ENCODE results near the gene ASXL2. TPM values are rescaled to one million over a fixed set of nuclear protein-coding genes. Genes with fewer than 3 reads are reported as not detected.
A peak's percentile ranks its signal among the peaks of the same experiment; 100 is the strongest.

Gene ASXL2
- total RNA-seq, 1 donor from 2014 or later: 80.7 TPM

DNA sequence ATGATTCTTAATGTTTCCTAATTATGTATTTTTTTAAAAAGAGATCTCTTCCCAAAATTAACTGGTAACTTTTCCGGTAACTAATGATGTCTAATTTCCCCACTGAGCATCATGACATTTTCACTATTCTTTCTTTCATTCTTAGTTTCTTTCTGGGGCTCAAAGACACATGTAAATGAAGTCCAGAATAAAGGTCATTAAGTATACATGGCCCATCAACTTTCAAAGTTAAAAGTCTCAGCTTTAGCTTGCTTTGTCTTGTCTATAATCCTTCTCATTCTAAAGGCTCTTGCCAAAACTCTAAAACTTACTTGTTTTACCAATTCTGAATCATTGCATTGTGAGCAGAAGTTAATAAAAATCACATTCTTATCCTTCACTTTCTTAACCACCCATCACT lies 53.6 kb downstream of the ASXL2 start:
- H3K4me1 Mint-ChIP-seq (ENCODE audit: low read depth): peaks cover 57% of the 10 kb centered on the region
- H3K27me3 Mint-ChIP-seq (ENCODE audit: low read depth): no peaks in the 10 kb centered on the region
- intact Hi-C loops (cut with micrococcal nuclease): loop anchor here (1.0 to 2.0 kb wide), 2 partner anchors 7 to 30 kb away; no protein-coding TSS in a partner anchor
- H3K9me3 Mint-ChIP-seq: peaks cover 5% of the 10 kb centered on the region
- H3K4me3 Mint-ChIP-seq (ENCODE audit: low read depth): peak overlapping the region; percentile 72
- H3K27ac Mint-ChIP-seq: peak overlapping the region; percentile 78
- peaks cover 46% of the 10 kb centered on the region for H3K36me3 Mint-ChIP-seq (ENCODE audit: low read depth)
- DNase-seq (ENCODE audit: low spot score): no peak

DNA sequence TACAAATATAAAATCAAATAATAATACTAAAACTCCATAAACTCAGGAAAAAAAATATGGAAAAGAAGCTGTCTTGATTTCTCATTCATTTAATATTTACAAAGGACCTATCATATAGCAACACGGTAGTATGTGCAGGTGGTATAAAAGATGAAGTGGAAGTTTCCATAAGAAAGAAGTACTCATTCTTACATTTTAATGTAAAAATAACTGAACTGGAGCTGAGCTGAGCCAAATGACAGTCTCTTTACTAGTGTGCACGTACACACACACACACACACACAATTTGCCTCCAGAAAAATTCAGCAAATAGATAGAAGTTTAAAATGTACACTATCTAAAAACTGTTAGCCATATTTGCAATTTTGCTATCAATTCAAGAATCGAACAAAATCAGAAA lies 54.1 kb downstream of the ASXL2 start:
- H3K4me1 Mint-ChIP-seq (ENCODE audit: low read depth): peaks cover 56% of the 10 kb centered on the region
- intact Hi-C loops (cut with micrococcal nuclease): loop anchor here (2.0 kb wide), 1 partner anchor 29 kb away; no protein-coding TSS in a partner anchor

DNA sequence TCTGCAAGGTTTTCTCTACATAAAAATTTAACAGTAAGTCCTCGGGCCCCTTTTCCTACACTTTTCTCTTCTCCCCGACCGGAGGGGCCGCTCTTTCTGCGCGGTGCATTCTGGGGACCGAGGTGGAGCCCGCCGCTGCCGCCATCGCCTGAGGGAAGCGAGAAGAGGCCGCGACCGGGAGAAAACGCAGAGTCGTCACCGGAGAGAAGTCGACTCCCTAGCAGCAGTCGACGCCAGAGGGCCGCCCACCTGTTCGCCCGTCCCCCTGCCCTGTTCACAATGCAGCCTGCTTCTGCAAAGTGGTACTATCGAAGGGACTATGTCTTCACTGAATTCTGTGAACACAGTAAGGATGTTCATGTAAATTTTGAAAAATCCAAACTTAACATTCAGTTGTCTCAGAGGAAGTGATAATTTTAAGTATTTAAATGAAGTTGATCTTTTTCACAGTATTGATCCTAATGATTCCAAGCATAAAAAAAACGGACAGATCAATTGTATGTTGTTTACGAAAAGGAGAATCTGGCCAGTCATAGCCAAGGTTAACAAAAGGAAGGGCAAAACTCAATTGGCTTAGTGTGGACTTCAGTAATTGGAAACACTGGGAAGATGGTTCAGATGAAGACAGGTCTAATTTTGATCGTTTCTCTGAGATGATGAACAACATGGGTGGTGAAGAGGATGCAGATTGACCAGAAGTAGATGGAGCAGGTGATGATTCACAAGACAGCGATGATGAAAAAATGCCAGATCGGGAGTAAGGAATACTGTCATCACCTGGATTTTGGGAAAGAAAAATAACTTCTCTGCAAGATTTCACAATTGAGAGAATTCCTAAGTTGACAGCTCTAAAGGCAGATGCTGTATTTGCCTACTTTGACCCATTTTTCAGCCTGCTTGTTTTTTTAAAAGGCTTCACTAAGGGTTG lies 55.8 kb downstream of the ASXL2 start:
- no peaks in the 10 kb centered on the region for H3K27me3 Mint-ChIP-seq (ENCODE audit: low read depth)
- peaks cover 43% of the 10 kb centered on the region for H3K36me3 Mint-ChIP-seq (ENCODE audit: low read depth)
- DNase-seq (ENCODE audit: low spot score): peak; percentile 49
- peaks cover 56% of the 10 kb centered on the region for H3K4me1 Mint-ChIP-seq (ENCODE audit: low read depth)
- H3K4me3 Mint-ChIP-seq (ENCODE audit: low read depth): peak overlapping the region; percentile 74
- intact Hi-C loops (cut with micrococcal nuclease): no loop called here
- peaks cover 5% of the 10 kb centered on the region for H3K9me3 Mint-ChIP-seq
- peak overlapping the region; percentile 33 for H3K27ac Mint-ChIP-seq

More for the DNA sequence above, 54.1 kb downstream of the ASXL2 start:
- no peaks in the 10 kb centered on the region for H3K27me3 Mint-ChIP-seq (ENCODE audit: low read depth)
- DNase-seq (ENCODE audit: low spot score): no peak
- H3K4me3 Mint-ChIP-seq (ENCODE audit: low read depth): peak overlapping the region; percentile 72
- peaks cover 46% of the 10 kb centered on the region for H3K36me3 Mint-ChIP-seq (ENCODE audit: low read depth)
- H3K9me3 Mint-ChIP-seq: peaks cover 5% of the 10 kb centered on the region
- H3K27ac Mint-ChIP-seq: peak overlapping the region; percentile 78

DNA sequence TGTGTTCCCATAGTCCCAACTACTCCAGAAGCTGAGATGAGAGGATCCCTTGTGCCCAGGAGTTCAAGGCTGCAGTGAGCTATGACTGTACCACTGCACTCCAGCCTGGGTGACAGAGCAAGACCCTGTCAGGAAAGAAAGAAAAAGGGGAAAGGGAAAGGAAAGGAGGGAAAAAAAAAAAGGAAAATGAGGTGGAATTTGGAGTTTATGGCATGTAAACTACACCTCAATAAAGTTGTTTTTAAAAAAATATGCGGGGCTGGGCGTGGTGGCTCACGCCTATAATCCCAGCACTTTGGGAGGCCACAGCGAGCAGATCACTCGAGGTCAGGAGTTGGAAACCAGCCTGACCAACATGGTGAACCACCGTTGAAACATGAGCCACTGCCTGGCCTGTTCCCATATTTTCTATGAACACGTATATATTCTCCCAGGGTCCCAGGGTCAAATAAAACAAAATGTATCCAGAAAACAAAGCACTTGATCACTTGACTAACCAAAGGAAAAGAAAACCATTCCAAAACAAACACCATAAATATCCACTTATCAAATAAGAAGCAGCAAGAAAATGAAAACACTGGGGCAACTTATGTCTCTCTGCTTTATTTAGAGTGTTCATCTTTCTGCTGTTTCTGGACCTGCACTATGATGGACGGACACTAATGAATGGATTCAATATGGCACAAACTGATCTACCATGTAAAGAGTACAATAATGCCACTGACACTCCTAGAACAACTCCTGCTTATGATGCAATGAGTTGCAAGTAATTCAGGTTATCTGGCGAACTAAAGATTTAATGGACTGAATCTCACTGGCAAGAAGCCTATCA lies 56.8 kb downstream of the ASXL2 start:
- H3K27ac Mint-ChIP-seq: peak overlapping the region; percentile 33
- peaks cover 63% of the 10 kb centered on the region for H3K4me1 Mint-ChIP-seq (ENCODE audit: low read depth)

DNA sequence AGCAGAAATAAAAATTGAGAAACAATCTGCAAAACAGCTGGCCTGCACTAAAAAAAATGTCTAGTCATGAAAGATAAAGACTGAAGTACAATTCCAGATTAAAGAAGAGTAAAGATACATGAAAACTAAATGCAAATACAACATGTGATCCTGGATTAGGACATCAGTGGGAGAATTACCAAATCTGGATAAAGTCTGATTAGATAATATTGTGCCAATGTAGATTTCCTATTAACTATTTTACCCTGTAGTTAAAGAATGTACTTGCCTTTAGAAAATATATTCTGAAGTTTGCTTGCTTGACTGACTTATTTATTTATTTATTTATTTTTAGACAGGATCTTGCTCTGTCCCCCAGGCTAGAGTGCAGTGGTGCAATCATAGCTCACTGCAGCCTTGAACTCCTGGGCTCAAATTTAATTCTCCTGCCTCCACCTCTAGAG lies 58.7 kb downstream of the ASXL2 start:
- intact Hi-C loops (cut with micrococcal nuclease): no loop called here
- H3K4me3 Mint-ChIP-seq (ENCODE audit: low read depth): no peak overlapping the region
- peaks cover 59% of the 10 kb centered on the region for H3K4me1 Mint-ChIP-seq (ENCODE audit: low read depth)
- H3K27ac Mint-ChIP-seq: no peak overlapping the region
- no peaks in the 10 kb centered on the region for H3K27me3 Mint-ChIP-seq (ENCODE audit: low read depth)
- H3K9me3 Mint-ChIP-seq: no peaks in the 10 kb centered on the region
- no peak for DNase-seq (ENCODE audit: low spot score)
- peaks cover 48% of the 10 kb centered on the region for H3K36me3 Mint-ChIP-seq (ENCODE audit: low read depth)

More for the DNA sequence above, 56.8 kb downstream of the ASXL2 start:
- Mint-ChIP-seq H3K4me3 (ENCODE audit: low read depth) (peak overlapping the region; percentile 74), H3K27me3 (ENCODE audit: low read depth) (no peaks in the 10 kb centered on the region), H3K9me3 (peaks cover 3% of the 10 kb centered on the region), H3K36me3 (ENCODE audit: low read depth) (peaks cover 44% of the 10 kb centered on the region)
- DNase-seq (ENCODE audit: low spot score): no peak
- intact Hi-C loops (cut with micrococcal nuclease): no loop called here

DNA sequence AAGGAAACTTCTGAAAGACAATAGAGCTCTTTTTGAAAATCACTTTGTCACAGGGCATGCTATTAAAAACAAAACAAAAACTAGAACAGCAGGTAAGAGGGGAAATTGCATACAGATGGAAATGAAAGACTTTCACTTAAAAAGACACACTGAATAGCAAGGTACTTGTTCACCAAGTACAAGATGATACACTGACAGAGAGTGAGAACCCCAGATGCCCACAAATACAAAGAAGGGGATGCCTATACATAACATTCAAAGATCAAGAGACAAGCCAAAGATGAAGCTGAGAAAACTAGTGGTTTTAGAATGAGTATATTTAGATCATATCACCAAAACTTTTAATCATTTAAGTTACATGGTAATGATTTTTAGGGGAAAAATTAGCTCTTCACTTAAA lies 60.7 kb downstream of the ASXL2 start:
- intact Hi-C loops (cut with micrococcal nuclease): loop anchor here (1.0 kb wide), 5 partner anchors 8 to 35 kb away; no protein-coding TSS in a partner anchor
- DNase-seq (ENCODE audit: low spot score): no peak
- H3K4me1 Mint-ChIP-seq (ENCODE audit: low read depth): peaks cover 57% of the 10 kb centered on the region
- no peaks in the 10 kb centered on the region for H3K9me3 Mint-ChIP-seq
- no peak overlapping the region for H3K4me3 Mint-ChIP-seq (ENCODE audit: low read depth)
- peaks cover 41% of the 10 kb centered on the region for H3K36me3 Mint-ChIP-seq (ENCODE audit: low read depth)
- peak overlapping the region; percentile 82 for H3K27ac Mint-ChIP-seq
- H3K27me3 Mint-ChIP-seq (ENCODE audit: low read depth): no peaks in the 10 kb centered on the region

DNA sequence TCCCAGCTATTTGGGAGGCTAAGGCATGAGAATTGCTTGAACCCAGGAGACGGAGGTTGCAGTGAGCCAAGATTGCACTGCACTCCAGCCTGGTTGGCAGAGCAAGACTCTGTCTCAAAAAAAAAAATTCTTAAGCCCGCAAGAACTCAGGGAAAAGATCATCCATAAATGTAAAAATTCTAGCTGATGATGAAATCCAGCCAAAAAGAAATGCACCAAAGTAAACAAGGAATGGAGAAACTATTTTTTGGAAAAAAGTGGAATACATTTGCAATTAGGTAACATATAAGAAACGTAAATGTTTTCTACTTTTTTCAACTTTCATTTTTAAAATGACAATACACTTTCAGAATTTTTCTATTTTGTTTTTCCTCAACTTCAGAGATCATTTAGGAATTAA lies 61.3 kb downstream of the ASXL2 start:
- H3K36me3 Mint-ChIP-seq (ENCODE audit: low read depth): peaks cover 37% of the 10 kb centered on the region
- intact Hi-C loops (cut with micrococcal nuclease): loop anchor here (1.0 kb wide), 5 partner anchors 8 to 35 kb away; no protein-coding TSS in a partner anchor
- H3K4me1 Mint-ChIP-seq (ENCODE audit: low read depth): peaks cover 54% of the 10 kb centered on the region
- H3K27me3 Mint-ChIP-seq (ENCODE audit: low read depth): no peaks in the 10 kb centered on the region
- no peaks in the 10 kb centered on the region for H3K9me3 Mint-ChIP-seq
- peak overlapping the region; percentile 10 for H3K4me3 Mint-ChIP-seq (ENCODE audit: low read depth)
- peak overlapping the region; percentile 82 for H3K27ac Mint-ChIP-seq
- no peak for DNase-seq (ENCODE audit: low spot score)

DNA sequence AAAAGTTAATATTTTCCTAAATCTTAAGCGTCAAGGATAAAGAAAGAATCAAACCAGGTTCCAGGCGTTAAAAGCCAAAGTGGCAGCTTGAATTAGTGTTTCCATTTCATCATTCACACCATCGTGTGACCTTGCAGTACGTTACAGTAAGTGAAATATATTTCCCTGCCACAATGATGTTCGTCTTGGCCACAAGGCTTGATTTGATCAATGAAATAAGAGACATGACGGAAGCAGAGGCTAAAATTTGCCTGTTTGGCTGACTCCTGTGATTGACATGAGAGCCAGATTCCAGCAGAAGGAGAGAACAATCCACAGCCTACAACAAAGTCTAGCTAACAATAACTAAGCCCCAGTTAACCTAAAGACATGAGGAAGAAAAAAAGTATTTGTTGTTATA lies 62.0 kb downstream of the ASXL2 start:
- no peak for DNase-seq (ENCODE audit: low spot score)
- H3K4me3 Mint-ChIP-seq (ENCODE audit: low read depth): peak overlapping the region; percentile 31
- H3K4me1 Mint-ChIP-seq (ENCODE audit: low read depth): peaks cover 49% of the 10 kb centered on the region
- no peaks in the 10 kb centered on the region for H3K27me3 Mint-ChIP-seq (ENCODE audit: low read depth)
- H3K27ac Mint-ChIP-seq: peak overlapping the region; percentile 82
- intact Hi-C loops (cut with micrococcal nuclease): no loop called here
- peaks cover 32% of the 10 kb centered on the region for H3K36me3 Mint-ChIP-seq (ENCODE audit: low read depth)
- H3K9me3 Mint-ChIP-seq: no peaks in the 10 kb centered on the region

DNA sequence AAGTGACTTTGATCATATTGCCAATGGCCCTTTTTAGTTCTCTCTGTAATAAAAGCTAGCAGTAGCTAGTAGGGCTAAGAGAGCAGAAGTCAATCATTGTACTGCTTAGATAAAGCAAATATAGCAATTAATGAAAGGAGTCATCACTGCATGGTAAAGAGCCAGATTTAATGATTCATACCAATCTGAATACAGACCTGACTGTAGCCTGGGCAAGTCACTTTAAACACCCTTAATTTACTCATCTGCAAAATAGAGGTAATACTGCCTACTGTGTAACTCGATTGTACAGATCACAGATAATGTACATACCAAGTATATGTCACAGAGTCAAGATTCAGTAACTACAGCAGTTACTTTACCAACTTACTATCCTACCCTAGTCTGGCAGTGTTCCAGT lies 63.6 kb downstream of the ASXL2 start:
- Mint-ChIP-seq H3K9me3 (no peaks in the 10 kb centered on the region), H3K36me3 (ENCODE audit: low read depth) (peaks cover 42% of the 10 kb centered on the region), H3K27me3 (ENCODE audit: low read depth) (no peaks in the 10 kb centered on the region), H3K4me3 (ENCODE audit: low read depth) (no peak overlapping the region), H3K27ac (no peak overlapping the region), H3K4me1 (ENCODE audit: low read depth) (peaks cover 56% of the 10 kb centered on the region)
- no peak for DNase-seq (ENCODE audit: low spot score)
- intact Hi-C loops (cut with micrococcal nuclease): no loop called here

DNA sequence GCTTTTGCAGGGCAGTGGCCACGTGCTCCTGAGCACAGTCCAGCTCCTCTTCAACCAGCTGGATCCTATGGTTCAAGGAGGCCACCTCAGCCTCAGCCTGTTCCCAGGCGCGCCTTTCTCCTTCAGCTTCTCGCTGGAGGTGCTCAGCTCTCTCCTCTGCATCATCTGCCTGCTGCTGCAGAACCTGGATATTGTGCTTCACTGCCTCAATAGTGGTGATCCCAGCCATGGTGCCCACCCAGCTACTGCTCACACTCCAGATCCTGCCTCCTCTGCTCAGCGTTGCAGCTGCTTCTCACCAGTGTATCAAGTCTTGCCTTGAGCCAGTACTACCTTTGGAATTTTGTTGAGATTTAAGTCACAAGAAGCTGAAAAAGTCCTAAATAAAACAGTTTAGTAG lies 67.9 kb downstream of the ASXL2 start:
- Mint-ChIP-seq H3K4me1 (ENCODE audit: low read depth) (peaks cover 55% of the 10 kb centered on the region), H3K36me3 (ENCODE audit: low read depth) (peaks cover 43% of the 10 kb centered on the region), H3K27me3 (ENCODE audit: low read depth) (no peaks in the 10 kb centered on the region), H3K4me3 (ENCODE audit: low read depth) (no peak overlapping the region), H3K9me3 (no peaks in the 10 kb centered on the region), H3K27ac (no peak overlapping the region)
- DNase-seq (ENCODE audit: low spot score): no peak
- intact Hi-C loops (cut with micrococcal nuclease): no loop called here

DNA sequence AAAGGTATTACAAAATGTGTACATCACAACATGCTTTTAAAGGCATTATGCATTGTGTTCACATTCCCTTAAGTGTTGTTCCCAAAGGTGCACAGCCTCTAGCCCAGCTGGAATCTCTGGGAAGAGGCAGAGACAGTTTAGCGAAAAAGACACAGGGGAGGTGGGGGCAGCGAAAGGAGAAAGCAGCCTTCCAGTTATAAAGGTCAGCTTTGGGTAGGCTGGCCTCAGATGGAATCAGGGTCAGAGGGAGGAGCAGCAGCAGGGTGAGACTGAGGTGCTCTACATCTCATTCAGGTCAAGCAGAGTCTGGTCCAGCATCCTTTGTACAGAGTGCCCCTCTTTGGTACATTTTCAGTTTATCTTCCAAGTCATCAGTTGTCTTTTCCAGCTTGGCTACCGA lies 68.6 kb downstream of the ASXL2 start:
- Mint-ChIP-seq H3K4me3 (ENCODE audit: low read depth) (no peak overlapping the region), H3K27me3 (ENCODE audit: low read depth) (no peaks in the 10 kb centered on the region), H3K4me1 (ENCODE audit: low read depth) (peaks cover 54% of the 10 kb centered on the region), H3K27ac (no peak overlapping the region), H3K9me3 (no peaks in the 10 kb centered on the region), H3K36me3 (ENCODE audit: low read depth) (peaks cover 41% of the 10 kb centered on the region)
- no peak for DNase-seq (ENCODE audit: low spot score)
- intact Hi-C loops (cut with micrococcal nuclease): loop anchor here (10.0 kb wide), 1 partner anchor 135 kb away; the partner anchor contains the start of gene DTNB

DNA sequence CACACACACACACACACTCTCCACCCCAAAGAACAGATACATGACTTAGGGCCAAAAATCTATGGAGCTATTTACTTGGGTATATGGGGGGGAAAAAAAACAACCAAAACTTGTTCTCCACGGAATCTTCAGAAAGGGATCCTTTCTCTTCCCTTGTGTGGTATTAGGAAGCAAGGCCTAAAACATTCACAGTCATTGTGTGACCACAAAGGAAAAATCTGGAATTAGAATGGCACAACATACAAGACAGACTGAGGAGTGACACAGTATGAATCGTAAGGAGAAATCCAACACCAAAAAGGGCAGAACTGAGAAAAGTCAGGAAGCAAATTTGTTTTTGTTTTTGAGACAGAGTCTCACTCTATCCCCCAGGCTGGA lies 70.3 kb downstream of the ASXL2 start:
- Mint-ChIP-seq H3K36me3 (ENCODE audit: low read depth) (peaks cover 57% of the 10 kb centered on the region), H3K9me3 (no peaks in the 10 kb centered on the region), H3K4me3 (ENCODE audit: low read depth) (no peak overlapping the region), H3K27ac (peak overlapping the region; percentile 21), H3K27me3 (ENCODE audit: low read depth) (no peaks in the 10 kb centered on the region), H3K4me1 (ENCODE audit: low read depth) (peaks cover 60% of the 10 kb centered on the region)
- intact Hi-C loops (cut with micrococcal nuclease): loop anchor here (10.0 kb wide), 1 partner anchor 133 kb away; the partner anchor contains the start of gene DTNB
- DNase-seq (ENCODE audit: low spot score): no peak

Measured in activated T-helper 2 cell treated with anti-CD3 and anti-CD28 coated beads, Interferon-gamma antibody, Interleukin-2, Interleukin-4, amounts not matched to agents 10 μg/mL and 5 μg/mL and 100 μg/mL, durations not matched to agents 14 hours and 24 hours and 36 hours (primary cell).